Nephron (organoid): Measurements from ENCODE around the gene DPP8.
"Not testable (repeated sequence)": the region's sequence is repeated elsewhere in the genome, so short reads cannot be mapped to it uniquely, and the experiment has no call there.

ENCODE experiments used
- H3K27ac Mint-ChIP-seq, 3 experiments: 2 replicates each; pipeline ENCODE4 v1.8.0; 2020; ENCODE audit warnings: mixed read lengths in 3 of 3, mild to moderate bottlenecking in 2 of 3, moderate library complexity in 1 of 3
- H3K27me3 Mint-ChIP-seq: 2 replicates; pipeline ENCODE4 v1.8.0; 2021; ENCODE audit warnings: low read depth, mild to moderate bottlenecking, moderate library complexity, mixed read lengths
- H3K36me3 Mint-ChIP-seq: 2 replicates; pipeline ENCODE4 v1.8.0; 2020; ENCODE audit warnings: low read depth, mixed read lengths
- H3K4me1 Mint-ChIP-seq: 2 replicates; pipeline ENCODE4 v1.8.0; 2020; ENCODE audit warnings: mixed read lengths
- H3K4me3 Mint-ChIP-seq, 3 experiments: 2 replicates each; pipeline ENCODE4 v1.8.0; 2020; ENCODE audit warnings: mild to moderate bottlenecking in 3 of 3, mixed read lengths in 3 of 3, moderate library complexity in 2 of 3
- H3K9me3 Mint-ChIP-seq: 2 replicates; pipeline ENCODE4 v1.8.0; 2020; ENCODE audit warnings: mixed read lengths
- CTCF ChIP-seq, 3 experiments: fragments of 200-600 bp; sonication (generic); IDR thresholded peaks; one replicate each; pipeline ENCODE4 v1.5.0; 2021; ENCODE audit warnings: antibody characterized with exemption in 3 of 3; ENCODE audit not compliant: unreplicated experiment in 3 of 3

Gene DPP8

GRCh38 chr15:65494076-65494475, 23.4 kb downstream of the DPP8 start:
- Mint-ChIP-seq H3K27ac (no peak overlapping the region), H3K4me3 (no peak overlapping the region), H3K4me1 (no peaks in the 10 kb centered on the region), H3K36me3 (peaks cover 55% of the 10 kb centered on the region), H3K9me3 (no peaks in the 10 kb centered on the region), H3K27me3 (no peaks in the 10 kb centered on the region)
- TF ChIP-seq CTCF (IDR thresholded peaks at IDR 0.05; ENCODE audit: unreplicated experiment in 3 of 3): no peak

- H3K4me3 Mint-ChIP-seq: no peak overlapping the region
- TF ChIP-seq CTCF (IDR thresholded peaks at IDR 0.05; ENCODE audit: unreplicated experiment in 3 of 3): no peak
- H3K9me3 Mint-ChIP-seq: no peaks in the 10 kb centered on the region
- no peaks in the 10 kb centered on the region for H3K4me1 Mint-ChIP-seq
- H3K27me3 Mint-ChIP-seq: no peaks in the 10 kb centered on the region
- H3K27ac Mint-ChIP-seq: no peak overlapping the region
- peaks cover 52% of the 10 kb centered on the region for H3K36me3 Mint-ChIP-seq
These were observed 32.6 kb downstream of the DPP8 start for GRCh38 chr15:65484876-65485275.

GRCh38 chr15:65476903-65477302, 40.6 kb downstream of the DPP8 start:
- H3K27ac Mint-ChIP-seq: no peak overlapping the region

GRCh38 chr15:65470866-65471265, 46.6 kb downstream of the DPP8 start:
- Mint-ChIP-seq H3K4me1 (no peaks in the 10 kb centered on the region), H3K27me3 (no peaks in the 10 kb centered on the region), H3K4me3 (no peak overlapping the region), H3K9me3 (no peaks in the 10 kb centered on the region), H3K27ac (no peak overlapping the region), H3K36me3 (peaks cover 54% of the 10 kb centered on the region)
- TF ChIP-seq CTCF (IDR thresholded peaks at IDR 0.05; ENCODE audit: unreplicated experiment in 3 of 3): no peak

More at GRCh38 chr15:65476903-65477302, 40.6 kb downstream of the DPP8 start:
- Mint-ChIP-seq H3K4me1 (no peaks in the 10 kb centered on the region), H3K36me3 (peaks cover 41% of the 10 kb centered on the region), H3K4me3 (no peak overlapping the region), H3K27me3 (no peaks in the 10 kb centered on the region), H3K9me3 (no peaks in the 10 kb centered on the region)
- no peak for TF ChIP-seq CTCF (IDR thresholded peaks at IDR 0.05; ENCODE audit: unreplicated experiment in 3 of 3)

- Mint-ChIP-seq H3K36me3 (peaks cover 54% of the 10 kb centered on the region), H3K27me3 (no peaks in the 10 kb centered on the region), H3K9me3 (no peaks in the 10 kb centered on the region), H3K4me3 (no peak overlapping the region), H3K27ac (no peak overlapping the region), H3K4me1 (no peaks in the 10 kb centered on the region)
- no peak for TF ChIP-seq CTCF (IDR thresholded peaks at IDR 0.05; ENCODE audit: unreplicated experiment in 3 of 3)
These were observed 49.1 kb downstream of the DPP8 start for GRCh38 chr15:65468229-65468909.

GRCh38 chr15:65466901-65467300, 50.6 kb downstream of the DPP8 start:
- Mint-ChIP-seq H3K4me3 (no peak overlapping the region), H3K27me3 (no peaks in the 10 kb centered on the region), H3K36me3 (peaks cover 47% of the 10 kb centered on the region), H3K27ac (no peak overlapping the region), H3K4me1 (no peaks in the 10 kb centered on the region), H3K9me3 (no peaks in the 10 kb centered on the region)
- no peak for TF ChIP-seq CTCF (IDR thresholded peaks at IDR 0.05; ENCODE audit: unreplicated experiment in 3 of 3)

- H3K4me1 Mint-ChIP-seq, H3K27ac Mint-ChIP-seq, H3K9me3 Mint-ChIP-seq, H3K27me3 Mint-ChIP-seq, H3K4me3 Mint-ChIP-seq: not testable (repeated sequence)
- peaks cover 60% of the 10 kb centered on the region for H3K36me3 Mint-ChIP-seq
These were observed 54.4 kb downstream of the DPP8 start for GRCh38 chr15:65463096-65463495.
